Fibroblast of the aortic adventitia (primary cell): Measurements from ENCODE around the gene BEST3. TPM values are rescaled to one million over a fixed set of nuclear protein-coding genes. Genes with fewer than 3 reads are reported as not detected.
"Not testable (repeated sequence)": the region's sequence is repeated elsewhere in the genome, so short reads cannot be mapped to it uniquely, and the experiment has no call there.

Experiments
- DNase-seq: peaks from one replicate; pipeline ENCODE4 v3.0.0-alpha.2; 2010; ENCODE audit warnings: low read depth
- H3K4me3 ChIP-seq: 2 replicates; pipeline ENCODE4 v1.5.1; 2011; ENCODE audit warnings: low read depth, mild to moderate bottlenecking, control low read depth, low read length, moderate library complexity
- CTCF ChIP-seq: IDR thresholded peaks from 2 replicates; pipeline ENCODE4 v1.5.1; 2011; ENCODE audit warnings: mild to moderate bottlenecking, low read length, control low read depth, inconsistent platforms; ENCODE audit not compliant: insufficient read depth
- total RNA-seq: library from RNA; depleted of rRNA; stranded (reverse); fragments of >200 nt; gene quantifications from 2 replicates; pipeline ENCODE4 v1.2.3, GENCODE V29; 2012; ENCODE audit warnings: low replicate concordance

Gene BEST3
- total RNA-seq, 1 donor = not detected

- no peak for TF ChIP-seq CTCF
- DNase-seq = no peak
- H3K4me3 ChIP-seq = no peak overlapping the region
Measured at GRCh38 chr12:69616025-69616424, 83.1 kb downstream of the BEST3 start.

- no peak for TF ChIP-seq CTCF
- no peak overlapping the region for H3K4me3 ChIP-seq
- DNase-seq = no peak
Measured at GRCh38 chr12:69613351-69613750, 85.8 kb downstream of the BEST3 start.

- TF ChIP-seq CTCF = no peak
- H3K4me3 ChIP-seq = no peak within 1 kb of the TSS
- DNase-seq = no peak
Measured at GRCh38 chr12:69610729-69611128, 88.4 kb downstream of the BEST3 start, which contains the start of gene LRRC10. Gene LRRC10, minus strand, starts transcription at chr12:69610907. Its CDS starts 69 bp downstream, at chr12:69610838.

DNA sequence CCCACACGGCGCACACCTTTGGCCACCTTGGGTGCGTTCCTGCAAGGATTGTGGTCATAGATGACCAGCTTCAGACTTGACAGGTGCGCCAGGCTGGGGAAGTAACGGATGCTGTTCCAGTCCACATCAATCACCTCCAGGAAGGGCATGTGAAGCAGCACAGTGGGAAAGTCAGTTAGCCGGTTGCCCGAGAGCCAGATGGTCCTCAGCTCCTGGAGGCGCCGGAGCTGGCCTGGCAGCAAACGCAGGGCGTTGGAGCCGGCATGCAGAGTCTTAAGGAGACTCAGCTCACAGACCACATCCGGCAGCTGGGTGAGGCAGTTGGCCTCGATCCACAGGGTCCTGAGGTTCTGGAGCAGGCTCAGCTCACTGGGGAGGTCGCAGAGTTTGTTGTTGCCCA, 89.0 kb downstream of the BEST3 start:
- no peak overlapping the region for H3K4me3 ChIP-seq
- no peak for TF ChIP-seq CTCF
- no peak for DNase-seq

DNA sequence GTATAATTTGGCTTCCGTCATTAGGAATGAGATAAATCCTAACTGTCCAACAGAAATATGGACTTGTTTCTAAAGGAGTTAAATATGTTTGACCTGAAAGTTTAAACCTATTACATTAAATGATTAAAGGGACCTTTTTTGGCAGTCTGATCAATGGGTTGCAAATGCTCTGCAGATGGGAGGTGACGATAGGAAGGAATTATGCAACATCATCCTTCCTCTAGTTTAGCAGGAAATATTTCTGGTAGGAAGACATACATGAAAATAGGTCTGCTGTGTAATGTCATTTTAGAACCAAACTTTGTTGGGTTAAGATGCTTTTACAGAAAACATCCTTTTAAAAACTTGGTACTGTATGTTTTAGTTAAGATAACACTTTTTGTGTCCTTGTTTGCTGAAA, 91.0 kb downstream of the BEST3 start:
- no peak for DNase-seq
- TF ChIP-seq CTCF = no peak
- H3K4me3 ChIP-seq = no peak overlapping the region

- not testable (repeated sequence) for DNase-seq, H3K4me3 ChIP-seq
Measured at GRCh38 chr12:69604275-69604674, 94.8 kb downstream of the BEST3 start.

Other genes starting within 250 kb of the BEST3 start
- gene FRS2, start 228.9 kb downstream of the BEST3 start, total RNA-seq = 30.4 and 67.0 TPM in 2 replicates
- 114 and 228 TPM in 2 replicates for gene CCT2, start 113.8 kb downstream of the BEST3 start, total RNA-seq
- gene LRRC10, start 88.4 kb downstream of the BEST3 start, total RNA-seq = not detected in 2 replicates
- gene RAB3IP, start 39.6 kb upstream of the BEST3 start, total RNA-seq = 1.6 and 4.8 TPM in 2 replicates
- not detected in 2 replicates for gene MYRFL, start 125.9 kb upstream of the BEST3 start, total RNA-seq